Neural cell (in vitro differentiated cells): ENCODE measurements around the gene SNTG2. TPM values are rescaled to one million over a fixed set of nuclear protein-coding genes. Genes with fewer than 3 reads are reported as not detected.

ENCODE experiments used
- H2AFZ ChIP-seq: fragments of 200-600, 300-800 bp; sonication (generic), shearing (Covaris generic); 2 replicates; pipeline ENCODE4 v1.6.0; 2014; ENCODE audit warnings: low read depth, mild to moderate bottlenecking, antibody characterized with exemption, low read length, moderate library complexity
- H3F3A ChIP-seq: fragments of 200-600 bp; shearing (Covaris generic); 2 replicates; pipeline ENCODE4 v1.6.1; 2016; ENCODE audit warnings: mild to moderate bottlenecking, moderate library complexity, mixed read lengths, antibody characterized with exemption, low read length; ENCODE audit not compliant: insufficient read depth, poor library complexity, severe bottlenecking
- H3K27ac ChIP-seq: fragments of 200-600, 300-800 bp; sonication (generic), shearing (Covaris generic); 2 replicates; pipeline ENCODE4 v1.5.1; 2014; ENCODE audit warnings: mild to moderate bottlenecking, low read length, moderate library complexity
- H3K27me3 ChIP-seq: fragments of 300-800, 200-600 bp; sonication (generic), shearing (Covaris generic); 2 replicates; pipeline ENCODE4 v1.6.0; 2014; ENCODE audit warnings: mild to moderate bottlenecking, low read depth, low read length, moderate library complexity; ENCODE audit not compliant: insufficient read depth
- H3K36me3 ChIP-seq: fragments of 300-800, 200-600 bp; sonication (generic), shearing (Covaris generic); 2 replicates; pipeline ENCODE4 v1.5.1; 2014; ENCODE audit warnings: mild to moderate bottlenecking, antibody characterized with exemption, low read length, moderate library complexity; ENCODE audit not compliant: insufficient read depth
- H3K4me2 ChIP-seq: fragments of 300-800, 200-600 bp; sonication (generic), shearing (Covaris generic); 2 replicates; pipeline ENCODE4 v1.6.0; 2014; ENCODE audit warnings: mild to moderate bottlenecking, low read length
- H3K4me3 ChIP-seq: fragments of 300-800, 200-600 bp; sonication (generic), shearing (Covaris generic); 2 replicates; pipeline ENCODE4 v1.5.1; 2014; ENCODE audit warnings: mild to moderate bottlenecking, low read length, moderate library complexity
- H3K79me2 ChIP-seq: fragments of 200-600 bp; shearing (Covaris generic); replicated peaks from 2 replicates; pipeline ENCODE4 v1.6.0; 2014; ENCODE audit warnings: mild to moderate bottlenecking, low read length, moderate library complexity; ENCODE audit not compliant: insufficient read depth
- H3K9ac ChIP-seq: fragments of 300-800, 200-600 bp; sonication (generic), shearing (Covaris generic); 2 replicates; pipeline ENCODE4 v1.6.1; 2016; ENCODE audit warnings: mild to moderate bottlenecking, low read length, mixed read lengths
- H3K9me2 ChIP-seq: fragments of 200-600 bp; shearing (Covaris generic); 2 replicates; pipeline ENCODE4 v1.6.1; 2016; ENCODE audit warnings: mild to moderate bottlenecking, low read length, mixed read lengths; ENCODE audit not compliant: insufficient read depth
- H3K9me3 ChIP-seq: fragments of 200-600, 300-800 bp; sonication (generic), shearing (Covaris generic); 2 replicates; pipeline ENCODE4 v1.6.1; 2016; ENCODE audit warnings: mild to moderate bottlenecking, mixed run types, low read length, moderate library complexity, mixed read lengths
- H4K20me1 ChIP-seq: fragments of 200-600 bp; shearing (Covaris generic); 2 replicates; pipeline ENCODE4 v1.6.1; 2016; ENCODE audit warnings: mild to moderate bottlenecking, mixed run types; ENCODE audit not compliant: insufficient read depth
- EP300 ChIP-seq: fragments of 450-650 bp; conservative IDR thresholded peaks from 2 replicates; pipeline ENCODE4 v1.6.1; 2014; ENCODE audit warnings: antibody characterized with exemption, mild to moderate bottlenecking, moderate library complexity; ENCODE audit not compliant: poor library complexity, severe bottlenecking
- EZH2 ChIP-seq: fragments of 200-600, 300-800 bp; shearing (Covaris generic), sonication (generic); IDR thresholded peaks from 2 replicates; pipeline ENCODE4 v1.6.1; 2014; ENCODE audit warnings: antibody characterized with exemption, low read length, borderline replicate concordance, mild to moderate bottlenecking; ENCODE audit not compliant: insufficient read depth, poor library complexity, severe bottlenecking
- MXI1 ChIP-seq: fragments of 450-650 bp; conservative IDR thresholded peaks from 2 replicates; pipeline ENCODE4 v1.6.1; 2014; ENCODE audit warnings: antibody characterized with exemption, mild to moderate bottlenecking; ENCODE audit not compliant: poor library complexity, severe bottlenecking
- POLR2AphosphoS5 ChIP-seq: IDR thresholded peaks from 2 replicates; pipeline ENCODE4 v1.6.1; 2012
- RAD21 ChIP-seq: fragments of 450-650 bp; conservative IDR thresholded peaks from 2 replicates; pipeline ENCODE4 v1.6.1; 2014; ENCODE audit warnings: antibody characterized with exemption, mild to moderate bottlenecking, moderate library complexity
- REST ChIP-seq: IDR thresholded peaks from 2 replicates; pipeline ENCODE4 v1.6.1; 2012; ENCODE audit warnings: borderline replicate concordance
- TAF1 ChIP-seq: IDR thresholded peaks from 2 replicates; pipeline ENCODE4 v1.6.1; 2012; ENCODE audit warnings: low read depth
- polyA plus RNA-seq: library from polyadenylated mRNA; depleted of rRNA; stranded (reverse); fragments of >200 nt; gene quantifications from 2 replicates; pipeline ENCODE4 v1.2.3, GENCODE V29; 2014

Gene SNTG2
- polyA plus RNA-seq, 1 donor from 2014 or later = not detected

DNA sequence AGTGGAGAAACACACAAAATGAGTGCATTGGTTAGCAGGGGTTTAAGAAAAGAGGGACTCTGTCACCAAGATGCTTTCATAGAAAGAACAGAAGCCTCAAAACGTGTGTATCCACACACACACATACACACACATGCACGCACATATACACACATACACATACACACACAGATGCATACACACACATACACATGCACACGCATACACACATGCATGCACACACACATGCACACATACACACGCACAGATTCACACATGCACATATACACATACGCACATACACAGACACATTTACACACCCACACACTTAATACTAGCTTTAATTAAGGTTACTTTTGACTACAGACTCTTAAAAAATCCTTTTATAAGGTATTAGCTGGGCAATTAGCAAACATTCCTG is 378.0 kb downstream of the SNTG2 start:
- no peaks in the 10 kb centered on the region for H4K20me1 ChIP-seq

GRCh38 chr2:1339388-1340140 is 388.9 kb downstream of the SNTG2 start:
- H3K27ac ChIP-seq = no peak overlapping the region
- TF ChIP-seq MXI1 = no peak
- TF ChIP-seq REST = peak; percentile 82
- TF ChIP-seq POLR2AphosphoS5 = no peak
- H3K4me2 ChIP-seq = no peak overlapping the region
- no peaks in the 10 kb centered on the region for H3K79me2 ChIP-seq
- H3K36me3 ChIP-seq = no peaks in the 10 kb centered on the region
- H3F3A ChIP-seq = no peaks in the 10 kb centered on the region
- H3K4me3 ChIP-seq = no peak overlapping the region
- H4K20me1 ChIP-seq = no peaks in the 10 kb centered on the region
- no peaks in the 10 kb centered on the region for H3K27me3 ChIP-seq
- H3K9me2 ChIP-seq = no peaks in the 10 kb centered on the region
- no peak overlapping the region for H2AFZ ChIP-seq
- H3K9ac ChIP-seq = no peak overlapping the region
- no peaks in the 10 kb centered on the region for H3K9me3 ChIP-seq

More for the DNA sequence above, 378.0 kb downstream of the SNTG2 start:
- Histone ChIP-seq H3K27me3 (no peaks in the 10 kb centered on the region), H3K9me2 (no peaks in the 10 kb centered on the region), H3K36me3 (no peaks in the 10 kb centered on the region), H3K79me2 (no peaks in the 10 kb centered on the region), H3K9me3 (no peaks in the 10 kb centered on the region), H3K4me3 (no peak overlapping the region), H3K4me2 (no peak overlapping the region), H2AFZ (no peak overlapping the region), H3K9ac (no peak overlapping the region), H3F3A (no peaks in the 10 kb centered on the region), H3K27ac (no peak overlapping the region)
- TF ChIP-seq EZH2 (no peak), RAD21 (no peak), EP300 (no peak), REST (no peak), TAF1 (no peak)
